GM18873 (cell line): ENCODE data around the gene SPHK1.

Source experiments
- ATAC-seq: cut with Tn5 transposase; IDR thresholded peaks from one replicate; pipeline ENCODE4 v1.9.1; 2021; ENCODE audit warnings: mild to moderate bottlenecking, moderate library complexity, moderate number of reproducible peaks; ENCODE audit not compliant: unreplicated experiment, low FRiP score

Gene SPHK1

GRCh38 chr17:76428511-76428910 lies 44.1 kb downstream of the SPHK1 start:
- no peak for ATAC-seq

DNA sequence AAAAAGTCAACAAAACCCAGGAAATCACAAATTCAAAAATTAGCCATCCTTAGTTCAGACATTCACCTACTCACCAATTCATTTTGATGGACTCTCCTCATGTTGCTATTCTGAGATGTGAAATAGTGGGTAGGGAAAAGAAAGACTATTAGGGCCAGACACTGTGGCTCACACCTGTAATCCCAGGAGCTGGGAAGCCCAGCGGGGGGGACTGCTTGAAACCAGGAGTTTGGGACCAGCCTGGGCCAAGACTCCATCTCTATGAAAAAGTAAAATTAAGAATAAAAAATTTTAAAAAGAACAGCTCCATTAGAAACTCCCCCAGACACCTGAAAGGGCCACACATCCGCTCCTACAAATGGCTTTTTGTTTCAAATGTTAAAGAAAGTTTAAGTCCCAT lies 47.1 kb downstream of the SPHK1 start:
- no peak for ATAC-seq

- no peak for ATAC-seq
These were observed 47.6 kb downstream of the SPHK1 start for GRCh38 chr17:76432004-76432403.

- no peak for ATAC-seq
These were observed 48.4 kb downstream of the SPHK1 start for GRCh38 chr17:76432712-76433336.

- ATAC-seq, result no peak
These were observed 49.3 kb downstream of the SPHK1 start for GRCh38 chr17:76433693-76434092.

GRCh38 chr17:76434870-76435269 lies 50.5 kb downstream of the SPHK1 start:
- no peak for ATAC-seq

DNA sequence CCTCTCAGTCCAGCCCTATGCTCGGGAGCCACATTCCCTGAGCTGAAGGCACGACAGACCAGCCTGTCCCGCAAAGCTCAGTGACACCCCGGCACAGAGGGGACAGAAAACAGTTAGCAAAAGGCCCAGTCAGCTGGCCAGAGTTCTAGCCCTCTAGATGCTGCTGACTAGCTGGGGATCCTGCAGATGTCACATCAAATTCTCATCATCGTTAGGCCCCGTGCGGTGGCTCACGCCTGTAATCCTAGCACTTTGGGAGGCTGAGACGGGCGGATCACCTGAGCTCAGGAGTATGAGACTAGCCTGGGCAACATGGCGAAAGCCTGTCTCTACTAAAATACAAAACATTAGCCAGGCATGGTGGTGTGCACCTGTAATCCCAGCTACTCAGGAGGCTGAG lies 51.3 kb downstream of the SPHK1 start:
- no peak for ATAC-seq
